HL-60 (cell line): ENCODE data around the gene SKAP2.

Source experiments
- DNase-seq, 2 experiments: peaks; one replicate each; pipeline ENCODE4 v3.0.0-alpha.2; 2010 to 2020; ENCODE audit warnings: low read depth in 1 of 2, low spot score in 1 of 2
- H3K27ac ChIP-seq: fragments of 250-450 bp; sonication (Bioruptor Pico); replicated peaks from 2 replicates; pipeline ENCODE4 v1.5.1; 2020; ENCODE audit warnings: mild to moderate bottlenecking, moderate library complexity
- H3K27me3 ChIP-seq: fragments of 250-450 bp; sonication (Bioruptor Pico); 2 replicates; pipeline ENCODE4 v1.5.1; 2021; ENCODE audit warnings: mild to moderate bottlenecking, moderate library complexity; ENCODE audit not compliant: insufficient read depth, poor library complexity, severe bottlenecking
- H3K4me3 ChIP-seq: replicated peaks from 2 replicates; pipeline ENCODE4 v1.5.1; 2011; ENCODE audit warnings: mild to moderate bottlenecking, control low read depth, low read length; ENCODE audit not compliant: insufficient read depth
- CTCF ChIP-seq: IDR thresholded peaks from one replicate; pipeline ENCODE4 v1.5.1; 2011; ENCODE audit warnings: low read length, control low read depth, inconsistent platforms; ENCODE audit not compliant: insufficient read depth
- GABPA ChIP-seq: IDR thresholded peaks from 2 replicates; pipeline ENCODE4 v1.6.1; 2012; ENCODE audit warnings: low read depth
- POLR2AphosphoS5 ChIP-seq: IDR thresholded peaks from 2 replicates; pipeline ENCODE4 v1.6.1; 2012; ENCODE audit warnings: low read depth
- REST ChIP-seq: IDR thresholded peaks from 2 replicates; pipeline ENCODE4 v1.6.1; 2012; ENCODE audit warnings: low read depth; ENCODE audit not compliant: insufficient replicate concordance
- SPI1 ChIP-seq: IDR thresholded peaks from 2 replicates; pipeline ENCODE4 v1.6.1; 2012; ENCODE audit warnings: low read depth, mild to moderate bottlenecking, borderline replicate concordance

SKAP2 gene

GRCh38 chr7:26652401-26653100 is 211.8 kb downstream of the SKAP2 start:
- no peak for TF ChIP-seq POLR2AphosphoS5
- no peak for TF ChIP-seq REST
- Histone ChIP-seq H3K27me3 (no peaks in the 10 kb centered on the region), H3K27ac (no peak overlapping the region), H3K4me3 (no peak overlapping the region)
- no peak for DNase-seq

- TF ChIP-seq CTCF (no peak), SPI1 (no peak), REST (no peak), POLR2AphosphoS5 (no peak), GABPA (no peak)
- no peak for DNase-seq
- Histone ChIP-seq H3K27me3 (no peaks in the 10 kb centered on the region), H3K4me3 (no peak overlapping the region), H3K27ac (no peak overlapping the region)
Observed at GRCh38 chr7:26650103-26650502, 214.3 kb downstream of the SKAP2 start.

- Histone ChIP-seq H3K27ac (no peak overlapping the region), H3K27me3 (no peaks in the 10 kb centered on the region), H3K4me3 (no peak overlapping the region)
- TF ChIP-seq SPI1: no peak
- no peak for TF ChIP-seq REST
- TF ChIP-seq POLR2AphosphoS5: no peak
- TF ChIP-seq CTCF: no peak
- no peak for TF ChIP-seq GABPA
- no peak for DNase-seq
Observed at GRCh38 chr7:26649388-26649787, 215.0 kb downstream of the SKAP2 start.

- TF ChIP-seq GABPA (no peak), CTCF (no peak), SPI1 (no peak), REST (no peak), POLR2AphosphoS5 (no peak)
- H3K4me3 ChIP-seq: no peak overlapping the region
- H3K27me3 ChIP-seq: no peaks in the 10 kb centered on the region
- no peak overlapping the region for H3K27ac ChIP-seq
- DNase-seq: no peak
Observed at GRCh38 chr7:26648554-26648953, 215.8 kb downstream of the SKAP2 start.
